Measurements from ENCODE around the gene ALDOB. TPM values are rescaled to one million over a fixed set of nuclear protein-coding genes. Genes with fewer than 3 reads are reported as not detected.

ALDOB gene
- total RNA-seq, 1 experiment from 2014 or later: 1.2 TPM

GRCh38 chr9:101421653-101422065 lies 13.9 kb downstream of the ALDOB start:
- Histone ChIP-seq H3K36me3 (ENCODE audit: control insufficient read depth in 1 of 2, insufficient read depth in 2 of 2, low read length in 2 of 2) (no peaks in the 10 kb centered on the region), H3K27me3 (ENCODE audit: insufficient read depth, low read length) (peaks cover 10% of the 10 kb centered on the region; the same call in 1 of the 2 replicates), H3K4me1 (ENCODE audit: control insufficient read depth in 1 of 2, insufficient read depth in 2 of 2, low read length in 2 of 2) (no peaks in the 10 kb centered on the region), H3K4me2 (ENCODE audit: low read length) (no peak overlapping the region), H3K9ac (ENCODE audit: low read length) (no peak overlapping the region), H3K27ac (ENCODE audit: low read depth, low read length) (no peak overlapping the region), H2AFZ (ENCODE audit: low read depth, low read length, poor library complexity, severe bottlenecking) (no peak overlapping the region), H3K9me3 (ENCODE audit: control insufficient read depth in 1 of 2, insufficient read depth in 1 of 2, low read depth in 1 of 2, low read length in 2 of 2) (no peaks in the 10 kb centered on the region), H4K20me1 (ENCODE audit: insufficient read depth) (no peaks in the 10 kb centered on the region), H3K9me2 (ENCODE audit: insufficient read depth) (no peaks in the 10 kb centered on the region), H3K79me2 (ENCODE audit: insufficient read depth, low read length) (no peaks in the 10 kb centered on the region), H3K4me3 (replicated peaks in 1 of 2; ENCODE audit: low read depth in 1 of 2, low read length in 2 of 2) (no peak overlapping the region)
- TF ChIP-seq EZH2 (IDR thresholded peaks at IDR 0.05): no peak
- TF ChIP-seq POLR2AphosphoS5 (IDR thresholded peaks at IDR 0.05; ENCODE audit: low read depth, low read length): no peak
- no peak for TF ChIP-seq ELF1 (IDR thresholded peaks at IDR 0.05; ENCODE audit: borderline replicate concordance, low read depth)
- no peak for TF ChIP-seq SIN3A (IDR thresholded peaks at IDR 0.05; ENCODE audit: low read depth)
- no peak for TF ChIP-seq SP1 (IDR thresholded peaks at IDR 0.05; ENCODE audit: low read depth)
- no peak for TF ChIP-seq JUND (IDR thresholded peaks at IDR 0.05)
- no peak for TF ChIP-seq CBX3 (IDR thresholded peaks at IDR 0.05; ENCODE audit: low read depth)
- TF ChIP-seq ZNF274 (IDR thresholded peaks at IDR 0.05; ENCODE audit: low read depth, low read length): no peak
- TF ChIP-seq ZFX (IDR thresholded peaks at IDR 0.05): no peak
- no peak for TF ChIP-seq FOSL1 (IDR thresholded peaks at IDR 0.05; ENCODE audit: low read depth)
- no TSS peak for BruUV-seq (replicated peaks)
- ChIA-PET CTCF (interaction anchor here (1.4 kb wide), 1 partner anchor 28 kb away, joined by 3 read pairs; no protein-coding TSS in a partner anchor), RAD21 (ENCODE audit: low non-redundant PET in 1 of 2, low total read pairs in 2 of 2, uncharacterized antibody in 2 of 2, unreplicated experiment in 2 of 2) (no interaction called here), POLR2A (interaction anchor here (0.6 kb wide), 1 partner anchor 28 kb away, joined by 7 read pairs; no protein-coding TSS in a partner anchor)
- ATAC-seq: no peak
- intact Hi-C loops (cut with micrococcal nuclease): no loop called here
- no peak for DNase-seq (ENCODE audit: low read depth, low spot score)

- Histone ChIP-seq H3K4me3 (replicated peaks in 1 of 2; ENCODE audit: low read depth in 1 of 2, low read length in 2 of 2) (no peak overlapping the region), H3K9me2 (ENCODE audit: insufficient read depth) (no peaks in the 10 kb centered on the region), H3K4me1 (ENCODE audit: control insufficient read depth in 1 of 2, insufficient read depth in 2 of 2, low read length in 2 of 2) (no peaks in the 10 kb centered on the region), H3K27me3 (ENCODE audit: insufficient read depth, low read length) (peaks cover 10% of the 10 kb centered on the region; the same call in 1 of the 2 replicates), H3K4me2 (ENCODE audit: low read length) (no peak overlapping the region), H3K9ac (ENCODE audit: low read length) (no peak overlapping the region), H4K20me1 (ENCODE audit: insufficient read depth) (no peaks in the 10 kb centered on the region), H3K36me3 (ENCODE audit: control insufficient read depth in 1 of 2, insufficient read depth in 2 of 2, low read length in 2 of 2) (no peaks in the 10 kb centered on the region), H3K79me2 (ENCODE audit: insufficient read depth, low read length) (no peaks in the 10 kb centered on the region), H3K27ac (ENCODE audit: low read depth, low read length) (no peak overlapping the region), H3K9me3 (ENCODE audit: control insufficient read depth in 1 of 2, insufficient read depth in 1 of 2, low read depth in 1 of 2, low read length in 2 of 2) (no peaks in the 10 kb centered on the region), H2AFZ (ENCODE audit: low read depth, low read length, poor library complexity, severe bottlenecking) (no peak overlapping the region)
- DNase-seq (ENCODE audit: low read depth, low spot score): no peak
- no TSS peak for BruUV-seq (replicated peaks)
- ChIA-PET CTCF (no interaction called here), POLR2A (interaction anchor here (1.5 kb wide), 1 partner anchor 21 kb away, joined by 3 read pairs; the partner anchor contains the start of genes MRPL50 and ZNF189), RAD21 (ENCODE audit: low non-redundant PET in 1 of 2, low total read pairs in 2 of 2, uncharacterized antibody in 2 of 2, unreplicated experiment in 2 of 2) (no interaction called here)
- TF ChIP-seq POLR2AphosphoS5 (IDR thresholded peaks at IDR 0.05; ENCODE audit: low read depth, low read length) (no peak), MAX (IDR thresholded peaks at IDR 0.05) (no peak), SRF (IDR thresholded peaks at IDR 0.05; ENCODE audit: low read depth) (no peak), EGR1 (IDR thresholded peaks at IDR 0.05; ENCODE audit: low read depth) (no peak), FOSL1 (IDR thresholded peaks at IDR 0.05; ENCODE audit: low read depth) (no peak), ZFX (IDR thresholded peaks at IDR 0.05) (no peak), ELF1 (IDR thresholded peaks at IDR 0.05; ENCODE audit: borderline replicate concordance, low read depth) (no peak), RAD21 (IDR thresholded peaks at IDR 0.05; ENCODE audit: low read depth) (no peak)
- no peak for ATAC-seq
- intact Hi-C loops (cut with micrococcal nuclease): no loop called here
Observed at GRCh38 chr9:101419863-101420262, 15.7 kb downstream of the ALDOB start.
